HG03097 (cell line): ENCODE measurements around the gene ATP13A3.
A peak's percentile ranks its signal among the peaks of the same experiment; 100 is the strongest.
"Not testable (repeated sequence)": the region's sequence is repeated elsewhere in the genome, so short reads cannot be mapped to it uniquely, and the experiment has no call there.

Experiments used
- ATAC-seq: cut with Tn5 transposase; IDR thresholded peaks from one replicate; pipeline ENCODE4 v1.9.1; 2021; ENCODE audit not compliant: unreplicated experiment, low FRiP score

The ATP13A3 gene

DNA sequence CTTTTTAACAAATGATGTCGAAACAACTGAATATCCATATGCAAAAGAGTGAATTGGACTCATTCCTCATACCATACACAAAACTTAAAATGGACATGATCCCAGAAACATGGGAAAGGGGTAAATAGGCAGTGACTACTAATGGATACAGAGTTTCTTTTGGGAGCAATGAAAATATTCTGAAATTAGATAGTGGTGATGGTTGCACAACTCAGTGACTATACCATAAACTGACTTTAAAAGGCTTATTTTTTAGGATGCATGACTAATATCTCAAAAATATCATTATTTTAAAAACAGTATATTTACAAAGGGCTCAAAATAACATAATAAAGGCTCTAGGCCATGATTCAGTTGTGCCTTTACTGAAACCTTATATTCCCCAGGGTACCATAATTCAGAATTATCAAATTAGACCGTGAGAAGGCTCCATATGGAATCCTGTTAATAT lies 16.3 kb upstream of the ATP13A3 start:
- no peak for ATAC-seq

DNA sequence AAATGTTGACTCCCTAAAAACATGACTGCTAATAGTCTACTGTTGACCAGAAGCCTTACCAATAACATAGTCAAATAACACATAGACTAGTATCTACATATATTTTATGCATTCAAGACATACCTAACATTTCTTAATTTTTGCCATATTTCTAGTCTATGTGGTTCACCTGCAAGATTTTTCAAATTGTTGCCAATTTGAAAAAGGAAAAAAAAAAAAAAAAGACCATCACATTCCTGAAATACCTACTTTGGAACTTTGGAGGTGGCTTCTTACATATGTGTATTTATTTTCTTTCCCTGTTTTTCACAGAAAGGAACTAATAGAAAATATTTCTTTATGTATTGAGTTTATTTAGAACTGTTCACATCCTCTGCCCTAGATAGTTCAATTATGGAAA lies 13.4 kb upstream of the ATP13A3 start:
- no peak for ATAC-seq

DNA sequence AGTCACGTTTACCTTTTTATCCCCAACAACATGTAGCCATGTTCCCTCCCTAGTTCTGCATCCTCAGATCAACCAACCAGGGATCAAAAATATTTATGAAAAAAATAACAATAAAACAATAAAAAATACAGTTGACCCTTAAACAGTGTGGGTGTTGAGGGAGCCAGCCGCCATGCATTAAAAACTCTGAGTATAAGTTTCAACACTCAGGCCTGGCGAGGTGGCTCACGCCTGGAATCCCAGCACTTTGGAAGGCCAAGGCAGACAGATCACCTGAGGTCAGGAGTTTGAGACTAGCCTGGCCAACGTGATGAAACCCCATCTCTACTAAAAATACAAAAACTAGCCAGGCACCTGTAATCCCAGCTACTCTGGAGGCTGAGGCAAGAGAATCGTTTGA lies 12.7 kb upstream of the ATP13A3 start:
- ATAC-seq, result not testable (repeated sequence)

DNA sequence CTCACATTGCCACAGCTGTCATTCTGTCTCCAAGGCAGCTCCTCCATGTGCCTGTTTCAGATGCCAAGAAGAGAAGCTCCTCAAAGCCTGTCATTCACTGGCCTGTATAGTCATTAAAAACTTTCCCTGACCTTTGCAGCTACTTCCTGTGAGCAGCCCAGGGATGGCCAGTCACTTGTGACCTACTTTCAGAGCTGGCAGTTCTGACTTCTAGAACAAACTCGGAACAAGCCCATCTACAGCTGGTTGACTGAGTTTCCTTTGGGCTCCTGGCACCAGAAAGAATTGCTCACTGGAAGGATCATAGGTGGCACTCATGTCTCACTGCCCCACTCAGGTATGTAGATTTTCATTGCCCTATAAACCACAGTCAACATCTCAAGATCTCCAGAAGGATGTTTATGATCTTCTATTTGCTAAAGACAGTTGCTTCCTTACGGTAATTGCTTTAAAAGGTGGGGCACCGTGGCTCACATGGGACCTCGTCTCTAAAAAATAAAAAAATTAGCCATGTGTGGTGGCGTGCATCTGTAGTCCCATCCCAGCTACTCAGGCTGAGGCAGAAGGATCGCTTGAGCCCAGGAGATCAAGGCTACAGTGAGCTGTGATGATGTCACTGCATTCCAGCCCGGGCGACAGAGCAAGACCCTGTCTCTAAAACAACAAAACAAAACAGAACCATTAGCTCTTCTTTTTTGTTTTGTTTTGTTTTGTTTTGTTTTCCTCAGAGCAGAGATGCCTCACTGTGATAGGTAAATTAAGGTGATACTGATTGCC lies 11.2 kb upstream of the ATP13A3 start:
- no peak for ATAC-seq

DNA sequence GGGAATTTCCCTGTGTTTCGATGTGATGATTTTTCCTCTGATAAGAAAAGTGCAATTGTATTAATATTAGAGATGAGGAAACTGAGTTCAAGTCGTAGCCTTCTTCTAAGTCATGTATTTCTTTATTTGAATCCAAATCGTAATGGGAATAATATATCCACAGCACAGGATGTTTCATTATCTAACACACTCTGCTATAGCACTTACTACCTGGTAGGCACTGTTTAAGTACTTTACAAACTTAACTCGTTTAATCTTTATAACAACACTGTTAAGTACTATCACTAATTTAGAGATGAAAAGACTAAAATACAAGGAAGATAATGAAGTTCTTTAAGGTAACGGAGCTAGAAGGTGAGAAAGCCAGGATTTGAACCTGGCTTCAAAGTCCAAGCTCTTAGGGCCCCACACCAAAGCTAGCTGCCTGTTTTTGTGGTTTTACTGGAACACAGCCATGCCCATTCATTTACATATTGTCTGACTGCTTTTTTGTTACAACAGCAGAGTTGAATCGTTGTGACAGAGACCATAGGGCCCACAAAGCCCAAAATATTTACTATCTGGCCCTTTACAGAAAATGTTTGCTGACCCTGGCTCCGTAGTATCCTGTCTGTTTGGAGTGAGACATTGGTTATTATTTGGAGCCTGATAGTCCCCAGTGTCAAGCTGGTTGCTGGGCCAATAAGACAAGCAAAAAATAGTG lies 9.6 kb upstream of the ATP13A3 start:
- ATAC-seq, result no peak

DNA sequence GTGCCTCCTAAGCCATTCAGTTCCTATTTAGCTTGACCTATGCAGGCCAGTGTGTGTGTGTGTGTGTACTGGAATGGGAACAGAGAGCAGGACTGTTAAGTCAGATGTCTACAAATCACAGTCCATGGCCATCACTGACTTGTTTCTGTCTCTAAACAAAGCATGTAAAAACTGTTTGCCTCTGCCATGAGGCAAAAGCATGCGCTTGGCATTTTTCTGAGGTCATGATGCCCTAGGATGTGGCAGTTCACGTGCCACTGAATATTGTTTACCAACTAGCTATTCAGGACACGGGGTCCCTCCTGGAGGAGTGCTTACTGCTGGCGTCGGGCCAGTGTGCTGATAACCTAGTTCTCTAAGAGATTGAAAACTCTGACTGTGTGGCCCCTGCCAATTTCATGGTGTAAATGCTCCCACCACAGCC lies 8.2 kb upstream of the ATP13A3 start:
- no peak for ATAC-seq

DNA sequence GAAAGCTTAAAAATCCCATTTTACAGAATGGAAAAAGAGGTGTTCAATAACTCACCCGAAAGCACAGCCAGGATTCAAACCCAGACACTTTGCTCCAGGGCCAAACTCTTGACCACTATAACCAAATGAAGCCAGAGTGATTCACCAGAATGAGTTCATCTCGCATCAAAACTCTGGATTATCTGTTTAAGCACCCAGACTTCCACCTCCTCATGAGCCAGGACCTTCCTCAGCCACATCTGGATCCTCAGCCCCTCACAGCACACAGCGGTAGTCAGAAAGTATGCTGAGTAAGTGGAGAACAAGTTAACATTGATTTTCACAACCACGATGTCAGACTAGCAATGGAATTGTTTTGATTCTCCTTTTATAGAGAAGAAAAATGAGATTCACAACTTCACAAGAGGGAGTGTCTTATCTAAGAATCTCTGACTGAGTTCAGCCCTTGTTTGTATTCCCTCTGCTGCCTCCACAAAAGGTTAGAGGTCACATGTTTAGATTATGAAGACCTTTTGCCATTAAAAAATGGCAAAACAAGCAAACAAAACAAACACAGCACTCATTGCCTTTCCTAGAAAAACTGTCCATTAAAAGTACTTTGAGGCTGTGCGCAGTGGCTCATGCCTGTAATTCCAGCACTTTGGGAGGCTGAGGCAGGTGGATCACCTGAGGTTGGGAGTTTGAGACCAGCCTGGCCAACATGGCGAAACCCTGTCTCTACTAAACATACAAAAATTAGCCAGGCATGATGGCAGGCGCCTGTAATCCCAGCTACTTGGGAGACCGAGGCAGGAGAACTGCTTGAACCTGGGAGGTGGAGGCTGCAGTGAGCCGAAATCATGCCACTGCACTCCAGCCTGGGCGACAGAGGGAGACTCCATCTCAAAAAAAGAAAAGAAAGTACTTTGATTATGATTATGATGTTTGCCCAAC lies 7.5 kb upstream of the ATP13A3 start:
- not testable (repeated sequence) for ATAC-seq

DNA sequence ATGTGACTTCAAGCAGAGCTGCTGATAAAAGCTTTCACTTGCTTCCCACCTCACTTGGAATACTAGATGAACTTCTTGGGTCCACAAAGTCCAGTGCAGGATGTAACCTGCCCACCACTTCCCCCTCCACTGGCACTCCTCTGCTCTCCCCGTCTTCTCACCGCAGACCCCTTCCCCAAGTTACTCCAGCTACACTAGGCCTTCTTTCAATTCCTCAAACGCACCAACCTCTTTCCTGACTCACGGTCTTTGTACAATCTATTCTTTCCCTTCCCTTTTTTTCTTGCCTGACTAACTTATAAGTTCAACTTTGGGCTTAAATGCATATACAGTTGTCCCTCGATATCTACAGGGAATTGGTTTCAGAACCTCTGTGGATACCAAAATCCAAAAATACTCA lies 5.2 kb upstream of the ATP13A3 start:
- ATAC-seq, result no peak

DNA sequence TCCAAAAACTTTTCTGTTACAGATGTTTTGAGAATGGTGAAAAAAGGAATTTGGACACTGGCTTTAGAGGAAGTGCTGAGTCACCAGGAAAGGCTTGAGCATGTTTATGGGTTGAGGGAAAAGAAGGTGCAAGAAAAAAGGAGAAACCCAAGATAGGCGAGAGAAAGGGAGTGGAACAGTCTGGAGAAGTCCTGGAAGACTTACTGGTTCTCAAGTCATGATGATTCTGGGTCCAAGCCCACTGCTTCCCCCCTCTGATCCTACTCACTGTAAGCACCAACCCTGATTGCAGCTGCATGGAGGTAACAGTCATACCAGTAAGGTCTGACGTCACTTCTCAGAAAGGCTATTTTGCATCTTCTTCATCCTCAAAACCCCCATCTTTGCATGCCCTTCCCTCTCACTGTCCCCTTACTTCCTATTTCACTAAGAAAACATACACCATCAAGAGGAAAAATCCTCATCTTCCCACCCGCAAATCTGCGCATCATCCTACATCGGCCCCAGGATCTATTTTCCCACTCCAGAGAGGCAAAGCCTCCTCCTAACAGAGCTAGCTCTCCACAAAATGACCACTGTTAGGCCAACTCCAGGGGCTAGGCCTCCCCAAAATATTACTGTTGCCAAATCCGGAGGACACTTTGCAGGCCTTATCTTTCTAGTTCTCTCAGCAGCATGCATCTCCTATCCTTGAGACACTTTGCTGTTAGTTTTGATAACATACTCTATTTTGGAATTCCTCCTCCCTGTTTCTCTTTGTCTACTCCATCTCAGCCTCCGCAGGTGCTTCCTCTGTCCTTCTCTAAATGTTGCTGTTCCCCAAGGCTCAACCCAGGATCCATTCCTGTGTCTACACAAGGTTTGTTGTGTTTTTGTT lies 3.2 kb upstream of the ATP13A3 start:
- ATAC-seq, result no peak

DNA sequence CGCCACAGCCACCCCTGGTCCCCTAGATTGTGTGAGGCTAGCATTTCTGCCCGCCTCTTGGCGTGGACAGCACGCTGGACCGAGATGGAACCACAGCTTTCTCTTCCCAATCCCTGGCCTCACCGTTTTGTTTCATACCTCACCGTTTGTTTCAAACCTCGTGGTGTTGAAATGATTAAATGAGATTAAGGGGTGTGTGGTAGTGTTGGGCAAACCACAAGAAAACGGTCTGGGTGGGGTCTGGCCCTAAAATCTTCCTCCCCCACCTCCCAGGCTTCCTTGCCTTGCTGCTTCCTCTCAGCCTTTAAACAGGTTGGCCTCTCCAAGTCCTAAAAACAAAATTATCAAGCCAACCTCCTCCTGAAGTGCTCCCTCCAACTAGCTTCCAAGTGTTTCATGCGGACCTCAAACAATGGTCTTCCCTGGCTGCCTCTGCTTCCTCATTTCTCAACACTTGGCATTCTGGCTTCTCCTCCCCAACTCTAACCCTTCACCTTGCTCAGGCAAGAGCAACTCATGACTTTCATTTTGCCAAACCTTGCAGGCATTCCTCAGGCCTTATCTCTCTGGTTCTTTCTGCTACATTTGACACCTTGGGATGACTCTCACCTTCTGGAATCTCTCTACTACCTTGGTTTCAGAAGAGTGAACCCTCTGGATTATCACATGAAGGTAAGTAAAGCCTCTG lies 1.4 kb upstream of the ATP13A3 start:
- no peak for ATAC-seq

DNA sequence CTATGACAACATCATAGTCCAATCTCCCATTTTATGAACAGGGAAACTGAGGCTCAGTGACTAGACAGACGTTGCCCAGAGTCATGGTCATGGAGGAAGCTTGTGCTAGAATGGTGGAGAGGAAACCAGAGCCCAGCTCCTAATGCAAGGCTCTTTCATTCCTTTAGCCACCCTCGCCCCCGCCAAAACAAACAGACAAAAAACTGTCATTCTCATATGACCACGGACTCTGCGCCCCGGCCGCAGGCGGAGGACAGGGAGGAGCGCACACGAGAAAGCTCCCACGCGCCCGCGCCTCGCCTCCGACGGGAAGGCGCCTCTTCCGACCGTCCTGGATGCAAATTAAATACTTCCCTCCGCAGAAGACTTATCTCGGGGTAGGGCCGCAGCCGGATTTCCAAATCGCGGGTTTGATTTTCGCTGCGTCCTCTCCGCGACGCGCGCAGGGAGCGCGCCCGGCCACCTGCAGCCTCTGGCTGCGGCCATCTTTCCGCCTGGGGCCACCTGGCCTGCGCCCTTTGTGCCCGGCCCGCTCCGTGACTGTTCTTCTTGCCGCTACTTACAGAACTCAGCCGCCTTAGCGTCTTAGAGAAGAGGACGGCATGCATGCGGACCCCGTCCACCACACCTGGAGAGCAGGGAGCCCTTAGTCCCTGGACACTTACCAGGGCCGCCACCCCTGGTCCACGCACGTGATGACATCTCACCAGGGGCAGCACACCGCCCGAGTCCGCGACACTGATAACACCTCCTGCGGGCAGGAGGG lies 670 bp upstream of the ATP13A3 start:
- peak; percentile 10 for ATAC-seq

DNA sequence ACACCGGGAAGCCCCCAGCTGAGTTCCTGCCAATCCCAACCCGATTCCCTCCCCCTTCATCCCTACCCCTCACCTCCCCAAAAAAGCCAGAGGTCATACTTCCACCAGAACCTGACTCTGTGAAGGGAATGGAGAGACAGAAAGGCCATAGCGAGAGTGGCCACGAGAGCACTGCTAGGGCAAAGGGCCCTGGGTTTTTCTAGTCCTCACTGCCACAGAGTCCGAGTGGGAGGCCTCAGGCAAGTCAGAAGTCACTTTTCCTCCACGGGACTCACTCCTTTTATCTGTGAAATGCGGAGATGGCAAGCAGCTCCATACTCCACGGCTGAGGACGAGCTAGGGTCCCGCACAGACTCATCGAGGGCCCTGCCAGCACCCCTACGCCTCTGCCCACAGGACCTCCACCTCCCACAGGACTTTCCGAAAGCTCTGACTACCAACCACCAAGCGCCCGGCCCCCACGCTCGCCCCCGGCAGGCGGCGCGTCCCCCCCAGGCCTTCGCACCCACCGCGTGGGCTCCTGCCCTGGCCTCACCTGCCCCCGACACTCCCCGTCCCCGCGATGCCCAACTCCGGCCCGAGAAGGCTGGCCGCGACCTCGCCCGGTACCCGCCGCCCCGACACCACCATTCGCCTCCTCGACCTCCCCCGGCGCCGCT lies 792 bp downstream of the ATP13A3 start:
- ATAC-seq, result peak; percentile 10

DNA sequence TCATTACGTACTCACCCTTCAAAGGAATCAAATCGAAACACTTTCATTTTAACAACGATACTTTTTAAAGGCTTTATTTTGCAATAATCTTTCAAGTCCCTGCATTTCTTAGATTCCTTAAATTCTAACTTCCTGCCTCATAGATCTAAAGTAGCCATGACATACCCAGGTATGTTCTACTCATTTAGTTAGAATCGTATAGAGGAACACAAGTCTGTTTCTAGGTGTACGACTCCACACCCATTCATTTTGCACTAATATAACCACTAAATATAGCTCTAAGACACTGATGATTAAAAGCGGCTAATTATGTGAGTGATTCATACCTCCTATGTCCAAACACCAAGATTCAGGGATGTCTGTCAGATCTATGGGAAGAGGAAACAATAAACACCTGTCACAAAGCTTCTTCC lies 1.3 kb downstream of the ATP13A3 start:
- ATAC-seq, result no peak

DNA sequence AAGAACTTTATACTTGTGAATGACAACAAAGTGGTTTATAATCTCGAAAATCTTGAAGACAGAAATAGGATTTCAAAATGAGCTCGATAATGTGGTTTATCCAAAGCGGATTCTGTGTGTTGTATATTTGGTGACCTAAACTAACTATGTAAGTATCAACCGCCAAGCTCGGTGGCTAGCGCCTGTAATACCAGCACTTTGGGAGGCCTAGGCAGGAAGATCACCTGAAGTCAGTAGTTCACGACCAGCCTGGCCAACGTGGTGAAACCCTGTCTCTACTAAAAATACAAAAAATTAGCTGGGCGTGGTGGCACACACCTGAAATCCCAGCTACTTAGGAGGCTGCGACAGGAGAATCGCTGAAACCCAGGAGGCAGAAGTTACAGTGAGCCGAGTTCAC lies 2.2 kb downstream of the ATP13A3 start:
- no peak for ATAC-seq

DNA sequence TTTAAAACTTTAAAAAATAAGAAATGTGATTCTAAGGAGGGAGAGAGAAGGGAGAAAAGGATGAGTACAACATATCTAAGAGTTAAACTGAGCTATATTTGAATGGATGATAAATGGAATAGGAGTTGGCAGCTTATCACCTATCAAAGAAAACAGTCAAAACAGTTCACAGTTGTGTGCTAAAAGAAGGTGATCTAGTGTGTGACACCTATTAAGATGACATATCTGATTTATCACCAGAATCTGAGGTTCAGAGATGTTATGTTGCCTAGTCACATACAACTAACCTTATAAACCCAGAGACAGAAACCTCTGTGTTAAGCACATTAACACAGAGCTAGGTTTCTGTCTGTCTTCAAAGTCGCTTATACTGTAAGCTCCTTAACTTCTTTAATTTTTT lies 3.0 kb downstream of the ATP13A3 start:
- ATAC-seq, result no peak

DNA sequence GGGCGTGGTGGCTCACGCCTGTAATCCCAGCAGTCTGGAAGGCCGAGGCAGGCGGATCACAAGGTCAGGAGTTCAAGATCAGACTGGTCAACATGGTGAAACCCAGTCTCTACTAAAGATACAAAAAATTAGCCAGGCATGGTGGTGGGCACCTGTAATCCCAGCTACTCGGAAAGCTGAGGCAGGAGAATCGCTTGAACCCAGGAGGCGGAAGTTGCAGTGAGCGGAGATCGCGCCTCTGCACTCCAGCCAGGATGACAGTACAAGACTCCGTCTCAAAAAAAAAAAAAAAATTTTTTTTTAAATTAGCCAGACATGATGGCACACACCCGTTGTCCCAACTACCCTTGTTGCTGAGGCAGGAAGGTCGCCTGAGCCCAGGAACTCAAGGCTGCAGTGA lies 4.0 kb downstream of the ATP13A3 start:
- not testable (repeated sequence) for ATAC-seq

DNA sequence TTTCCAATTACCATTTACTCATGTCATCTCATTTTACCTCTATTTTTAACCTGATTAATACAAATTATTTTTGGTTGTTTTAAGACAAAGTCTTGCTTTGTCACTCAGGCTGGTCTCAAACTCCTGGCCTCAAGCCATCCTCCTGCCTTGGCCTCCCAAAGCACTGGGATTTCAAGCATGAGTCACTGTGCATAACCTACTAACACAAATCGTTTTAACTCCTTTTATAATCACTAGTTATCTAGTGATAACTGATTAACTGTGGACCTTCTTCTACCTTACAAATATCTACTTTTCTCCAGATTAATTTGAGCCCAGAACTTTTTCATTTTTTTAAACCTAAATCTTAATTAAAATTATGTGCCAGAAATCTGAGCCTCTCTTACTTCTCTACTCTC lies 4.6 kb downstream of the ATP13A3 start:
- no peak for ATAC-seq

DNA sequence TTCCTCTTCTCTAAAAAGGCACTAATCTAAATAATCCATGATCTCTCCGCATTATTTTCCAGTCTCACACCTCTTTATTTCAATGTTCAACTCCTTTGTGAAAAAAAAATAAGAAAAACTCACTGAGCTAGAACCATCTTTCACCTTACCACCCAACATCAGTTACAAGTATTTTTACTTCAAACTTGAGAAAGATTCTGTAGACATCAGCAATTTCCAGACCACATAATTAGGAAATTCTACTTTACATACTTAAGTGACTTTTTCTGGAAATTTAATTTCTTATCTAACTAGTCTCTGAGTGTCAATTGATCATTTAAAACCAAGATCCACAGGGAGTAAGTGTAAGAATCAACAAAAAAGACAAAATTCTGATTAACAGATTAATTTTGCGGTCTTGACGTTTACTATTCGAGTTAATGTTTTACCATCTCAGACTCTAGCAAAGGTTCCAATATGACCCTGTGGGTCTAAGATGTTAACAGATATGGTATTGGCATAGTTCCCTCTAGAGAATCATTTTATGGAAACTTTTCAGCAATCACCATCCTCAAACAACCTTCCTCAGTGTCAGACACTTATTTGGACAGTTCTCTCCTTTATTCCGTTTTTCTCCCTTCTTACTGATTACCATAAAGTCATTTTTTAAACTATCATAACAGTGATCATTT lies 5.1 kb downstream of the ATP13A3 start:
- no peak for ATAC-seq
